GM12873 (cell line): ENCODE results near the gene STC2.

Source experiments
- TF ChIP-seq, protein P1 (sequence below): IDR thresholded peaks from 2 replicates; pipeline ENCODE4 v1.5.1; 2012; ENCODE audit warnings: low read depth, mild to moderate bottlenecking, moderate library complexity, low read length, control low read depth; ENCODE audit not compliant: insufficient read depth; ENCODE audit errors: missing control alignments

Gene STC2

DNA sequence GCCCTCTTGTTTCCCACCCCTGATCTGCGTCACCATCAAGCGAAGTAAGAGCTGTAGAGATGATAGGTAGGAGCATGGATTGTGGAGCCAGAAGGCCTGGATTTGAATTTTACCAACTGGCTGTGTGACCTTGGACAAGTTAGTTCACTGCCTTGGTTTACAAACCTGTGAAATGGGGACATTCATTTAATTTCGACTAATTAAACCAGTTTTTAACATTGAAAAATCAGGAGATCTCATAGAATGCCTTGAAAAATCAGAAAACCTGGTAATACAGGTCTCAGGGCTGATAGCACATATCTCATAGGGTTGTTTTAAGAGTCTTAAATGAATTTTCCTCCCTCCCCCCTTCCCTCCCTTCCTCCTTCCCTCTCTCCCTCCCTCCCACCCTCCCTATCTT lies 38.8 kb downstream of the STC2 start:
- TF ChIP-seq, protein P1, sequence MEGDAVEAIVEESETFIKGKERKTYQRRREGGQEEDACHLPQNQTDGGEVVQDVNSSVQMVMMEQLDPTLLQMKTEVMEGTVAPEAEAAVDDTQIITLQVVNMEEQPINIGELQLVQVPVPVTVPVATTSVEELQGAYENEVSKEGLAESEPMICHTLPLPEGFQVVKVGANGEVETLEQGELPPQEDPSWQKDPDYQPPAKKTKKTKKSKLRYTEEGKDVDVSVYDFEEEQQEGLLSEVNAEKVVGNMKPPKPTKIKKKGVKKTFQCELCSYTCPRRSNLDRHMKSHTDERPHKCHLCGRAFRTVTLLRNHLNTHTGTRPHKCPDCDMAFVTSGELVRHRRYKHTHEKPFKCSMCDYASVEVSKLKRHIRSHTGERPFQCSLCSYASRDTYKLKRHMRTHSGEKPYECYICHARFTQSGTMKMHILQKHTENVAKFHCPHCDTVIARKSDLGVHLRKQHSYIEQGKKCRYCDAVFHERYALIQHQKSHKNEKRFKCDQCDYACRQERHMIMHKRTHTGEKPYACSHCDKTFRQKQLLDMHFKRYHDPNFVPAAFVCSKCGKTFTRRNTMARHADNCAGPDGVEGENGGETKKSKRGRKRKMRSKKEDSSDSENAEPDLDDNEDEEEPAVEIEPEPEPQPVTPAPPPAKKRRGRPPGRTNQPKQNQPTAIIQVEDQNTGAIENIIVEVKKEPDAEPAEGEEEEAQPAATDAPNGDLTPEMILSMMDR: no peak

DNA sequence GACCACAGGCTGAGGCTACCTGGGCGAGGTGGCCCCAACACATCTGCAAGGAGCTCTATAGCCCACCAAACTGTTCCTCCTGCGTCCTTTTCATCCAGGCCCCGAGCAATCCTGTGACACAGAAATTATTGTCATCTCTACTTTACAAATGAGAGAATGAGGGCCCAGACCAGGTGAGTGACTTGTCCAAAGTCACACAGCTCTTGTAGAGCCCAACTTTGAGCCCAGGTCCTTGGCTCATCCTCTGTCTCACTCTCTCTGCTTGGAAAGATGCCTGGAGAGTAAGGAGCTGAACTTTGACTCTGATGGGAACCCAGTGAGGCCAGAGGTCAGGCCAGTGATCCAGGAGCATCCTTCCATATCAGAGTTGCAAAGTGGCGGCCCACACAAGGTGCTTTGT lies 39.6 kb downstream of the STC2 start:
- TF ChIP-seq, protein P1: no peak

DNA sequence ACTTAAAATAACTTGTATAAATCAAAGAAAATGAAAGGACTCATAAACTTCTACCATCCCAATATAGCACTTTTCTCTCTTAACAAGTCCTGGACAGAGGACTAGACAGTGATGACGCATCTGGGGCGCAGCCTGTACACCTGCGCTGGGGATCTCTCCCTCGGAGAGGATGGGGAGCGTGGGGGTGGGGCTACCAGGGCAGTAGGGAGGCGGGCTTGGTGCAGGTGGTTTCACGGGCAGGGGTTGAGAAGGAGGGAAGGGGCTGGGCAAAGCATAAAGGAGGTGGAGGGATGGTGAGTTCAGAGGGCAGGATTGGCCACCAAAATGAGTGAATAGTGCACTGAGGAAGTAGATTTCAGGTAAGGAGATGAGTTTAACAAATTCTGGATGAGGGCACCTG lies 41.1 kb downstream of the STC2 start:
- TF ChIP-seq, protein P1: no peak

DNA sequence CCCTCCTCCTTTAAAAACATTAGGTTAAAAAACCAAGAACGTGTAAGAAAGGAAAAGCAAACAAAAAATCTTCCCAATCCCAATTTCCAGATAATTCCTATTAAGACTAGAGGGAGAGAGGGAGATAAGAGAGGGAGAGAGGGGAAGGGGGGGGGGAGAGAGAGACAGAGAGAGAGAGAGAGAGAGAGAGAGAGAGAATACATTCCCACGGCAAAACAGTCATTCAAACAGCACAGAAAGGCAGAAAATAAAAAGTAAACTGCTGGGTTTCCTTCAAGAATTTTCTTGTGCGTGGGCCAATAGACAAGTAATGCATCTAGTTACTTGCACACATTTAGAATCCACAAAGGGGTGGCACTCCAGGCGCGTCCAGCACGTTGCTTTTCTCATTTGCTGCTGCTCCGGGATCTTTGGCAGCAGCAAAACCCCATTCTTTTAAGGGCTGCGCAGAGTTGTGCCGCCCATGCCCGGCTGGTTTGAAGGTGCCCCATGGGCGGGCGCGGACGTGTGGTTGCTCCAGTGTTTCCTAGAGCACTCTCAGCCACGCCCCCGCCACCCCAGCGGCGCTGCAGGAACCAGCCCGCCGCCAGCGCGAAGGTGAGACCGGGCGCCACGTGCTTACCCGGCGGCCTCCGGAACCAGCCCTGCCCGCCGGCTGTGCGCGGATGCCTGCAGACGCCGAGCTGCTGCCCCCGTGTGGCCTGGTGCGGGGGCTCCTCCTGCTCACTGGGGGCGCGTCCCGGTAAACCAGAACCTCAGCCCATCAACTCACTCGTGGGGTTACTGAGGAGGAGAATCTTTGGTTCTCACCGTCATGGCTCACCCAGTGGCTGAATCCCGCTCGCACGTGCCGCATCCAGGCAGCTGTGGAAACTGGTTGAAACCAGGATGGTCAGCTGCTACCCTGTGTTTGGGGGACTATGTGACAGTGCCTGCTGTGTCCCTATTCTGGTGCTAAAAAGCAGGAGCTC lies 44.6 kb downstream of the STC2 start:
- TF ChIP-seq, protein P1: peak; percentile 76

DNA sequence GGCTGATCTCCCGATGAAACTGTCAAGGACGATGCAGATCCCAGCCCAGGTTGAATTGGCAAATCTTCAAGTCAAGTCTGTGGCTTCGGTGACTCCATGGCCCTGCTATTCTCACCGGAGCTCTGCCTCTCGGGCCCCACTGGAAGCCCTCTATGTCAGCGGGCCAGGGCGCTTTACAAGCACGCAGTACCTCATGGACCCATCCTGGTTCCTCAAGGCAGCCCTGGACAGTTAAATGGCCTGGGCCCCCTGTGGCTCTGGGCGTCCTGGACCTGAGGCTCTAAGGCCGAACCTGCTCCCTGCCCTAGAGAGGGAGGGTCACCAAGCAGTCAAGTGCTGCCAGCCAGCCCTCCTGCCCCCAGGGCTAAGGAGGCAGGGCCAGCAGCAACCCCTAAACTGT lies 45.3 kb downstream of the STC2 start:
- TF ChIP-seq, protein P1: no peak

DNA sequence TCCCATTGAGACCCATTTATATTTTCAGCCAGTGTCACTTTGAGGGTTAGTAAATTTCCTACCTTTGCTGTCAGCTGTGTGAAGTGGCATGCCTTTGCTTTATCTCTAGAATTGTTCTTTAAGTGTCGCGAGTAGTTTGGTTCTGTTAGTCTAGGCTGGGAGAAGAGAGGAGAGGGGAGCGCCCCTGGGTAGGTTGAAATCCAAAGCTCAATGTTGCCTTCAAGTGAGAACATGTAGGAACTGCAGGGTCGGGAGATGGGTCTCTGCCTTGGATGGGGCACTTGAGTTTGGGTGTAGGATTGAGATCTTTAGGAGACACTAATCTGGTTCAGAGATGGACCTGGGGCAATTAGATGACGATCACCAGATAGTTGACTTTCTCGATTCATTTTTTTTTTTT lies 46.3 kb downstream of the STC2 start:
- TF ChIP-seq, protein P1: peak; percentile 33

DNA sequence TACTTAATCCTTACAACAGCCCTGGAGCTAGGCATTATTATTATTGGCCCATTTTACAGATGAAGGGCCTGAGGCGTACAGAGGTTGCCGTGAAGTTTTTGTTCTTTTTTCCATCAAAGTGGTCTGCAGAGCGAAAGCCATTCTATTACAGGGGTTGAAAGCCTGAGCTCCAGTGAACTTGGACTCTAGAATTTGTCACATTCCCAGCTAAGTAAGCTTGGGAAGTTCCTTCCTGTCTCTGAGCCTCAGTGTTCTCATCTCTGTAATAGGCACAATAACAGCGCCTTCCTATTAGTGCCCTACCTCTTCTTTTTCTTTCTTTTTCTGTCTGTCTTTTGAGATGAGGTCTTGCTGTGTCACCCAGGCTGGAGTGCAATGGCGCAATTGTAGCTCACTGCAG lies 49.0 kb downstream of the STC2 start:
- TF ChIP-seq, protein P1: no peak
